GM12891 (cell line): Measurements from ENCODE around the gene SNPH.

Experiments
- DNase-seq: peaks from one replicate; pipeline ENCODE4 v3.0.0; 2011; ENCODE audit warnings: low spot score; ENCODE audit not compliant: insufficient read length
- FAIRE-seq: peaks from 2 replicates; lab custom pipeline; 2011; peaks lifted over from hg19 to GRCh38; lab: Jason Lieb, UNC
- PAX5 ChIP-seq: IDR thresholded peaks from 2 replicates; pipeline ENCODE4 v1.6.1; 2011; ENCODE audit warnings: low read length, moderate library complexity, mild to moderate bottlenecking; ENCODE audit not compliant: insufficient read depth, severe bottlenecking
- POLR2A ChIP-seq: IDR thresholded peaks from 2 replicates; pipeline ENCODE4 v1.6.1; 2011; ENCODE audit warnings: low read depth, low read length, control low read depth
- POLR2AphosphoS5 ChIP-seq: IDR thresholded peaks from 2 replicates; pipeline ENCODE4 v1.6.1; 2011; ENCODE audit warnings: low read depth, low read length, control low read depth
- POU2F2 ChIP-seq: IDR thresholded peaks from 2 replicates; pipeline ENCODE4 v1.6.1; 2011; ENCODE audit warnings: low read depth, mild to moderate bottlenecking, control low read depth, low read length, moderate library complexity
- SPI1 ChIP-seq: IDR thresholded peaks from 2 replicates; pipeline ENCODE4 v1.6.1; 2011; ENCODE audit warnings: low read depth, low read length, control low read depth
- TAF1 ChIP-seq: IDR thresholded peaks from 2 replicates; pipeline ENCODE4 v1.6.1; 2011; ENCODE audit warnings: low read depth, low read length, control low read depth

The SNPH gene

DNA sequence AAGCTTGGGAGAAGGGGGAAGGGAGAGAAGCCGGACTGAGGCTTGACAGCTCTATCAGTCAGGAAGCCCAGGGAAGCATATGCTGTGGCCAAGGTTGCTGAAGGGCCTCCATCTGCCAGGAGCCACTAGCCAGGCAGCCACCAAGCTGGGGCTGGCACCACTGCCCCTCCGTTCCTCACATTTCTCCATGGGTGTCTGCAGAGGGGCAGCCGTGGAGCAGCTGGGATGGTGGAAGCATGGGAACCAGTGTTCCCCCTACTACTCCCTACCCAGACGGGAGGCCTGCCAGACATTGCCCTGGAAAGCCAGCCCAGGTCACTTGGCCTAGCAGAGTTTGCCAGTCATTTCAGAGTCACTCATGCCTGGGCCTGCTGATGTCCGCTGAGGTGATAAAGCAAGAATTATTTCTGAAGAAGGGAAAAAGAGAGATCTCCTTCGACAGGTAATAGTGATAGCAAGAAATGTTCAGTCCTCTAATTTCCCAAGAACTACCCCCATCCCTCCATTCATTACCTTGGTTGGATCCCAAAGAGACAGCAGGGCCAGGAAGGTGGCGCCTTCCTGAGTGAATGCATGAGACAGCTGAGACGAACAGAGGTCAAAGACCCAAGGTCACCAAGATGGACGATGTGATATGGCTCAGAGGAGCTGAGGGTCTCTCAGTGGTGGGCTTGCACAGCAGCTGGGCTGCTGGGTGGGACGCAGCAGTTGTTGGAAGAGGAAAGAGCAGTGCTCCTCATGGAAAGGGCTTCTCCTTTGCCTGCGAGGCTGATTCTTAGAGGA, 21.9 kb downstream of the SNPH start:
- FAIRE-seq (no peak), DNase-seq (no peak)
- TF ChIP-seq POLR2AphosphoS5, result no peak
- no peak for TF ChIP-seq POU2F2
- no peak for TF ChIP-seq PAX5

DNA sequence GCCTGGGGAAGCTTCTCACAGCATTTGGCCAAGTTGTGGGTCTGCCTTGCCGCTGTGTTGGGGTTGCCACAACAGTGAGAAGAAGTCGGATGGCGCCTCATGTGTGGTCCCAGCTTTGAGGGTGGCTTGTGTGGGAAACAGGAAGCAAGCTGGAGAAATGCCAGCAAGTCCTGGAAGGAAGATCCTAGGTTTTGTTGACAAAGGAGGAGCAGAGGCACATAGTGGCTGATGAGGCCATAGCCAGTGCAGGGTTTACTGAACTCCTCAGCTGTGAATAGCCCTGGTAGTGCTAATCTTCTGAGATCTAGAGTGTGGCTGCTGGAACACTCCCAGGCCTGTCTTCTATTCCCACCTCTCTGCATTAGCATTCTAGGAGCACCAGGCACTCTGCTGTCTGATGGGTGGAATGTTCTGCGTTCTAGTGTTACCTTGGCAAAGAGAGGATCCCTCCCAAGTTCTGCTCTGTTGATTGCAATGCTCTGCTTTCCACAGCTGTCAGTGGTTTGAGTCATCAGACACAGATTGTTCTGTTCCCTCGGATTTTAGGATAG, 25.2 kb downstream of the SNPH start:
- DNase-seq (no peak), FAIRE-seq (no peak)
- no peak for TF ChIP-seq POLR2AphosphoS5
- no peak for TF ChIP-seq POU2F2
- no peak for TF ChIP-seq SPI1

DNA sequence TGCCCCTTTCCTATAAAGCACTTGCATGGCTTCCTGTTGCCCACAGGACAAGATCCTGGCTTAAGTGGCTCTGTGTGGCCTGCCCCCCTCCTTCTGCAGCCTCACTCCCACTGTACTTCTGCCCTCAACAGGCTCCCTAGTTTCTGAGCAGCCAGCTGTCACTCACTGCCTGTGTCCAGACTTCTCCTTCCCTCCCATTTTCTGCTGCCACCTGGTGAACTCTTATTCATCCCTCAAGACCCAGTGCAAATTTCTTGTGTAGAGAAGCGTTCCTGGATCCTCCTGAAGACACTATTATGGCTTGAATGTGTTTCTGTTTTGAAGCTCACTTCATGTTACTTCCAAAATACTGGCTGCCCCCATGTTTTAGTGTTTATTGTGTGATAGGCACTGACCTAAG, 26.5 kb downstream of the SNPH start:
- DNase-seq (no peak), FAIRE-seq (no peak)
- TF ChIP-seq PAX5 (no peak), POLR2AphosphoS5 (no peak), POU2F2 (no peak), SPI1 (no peak), POLR2A (no peak), TAF1 (no peak)

DNA sequence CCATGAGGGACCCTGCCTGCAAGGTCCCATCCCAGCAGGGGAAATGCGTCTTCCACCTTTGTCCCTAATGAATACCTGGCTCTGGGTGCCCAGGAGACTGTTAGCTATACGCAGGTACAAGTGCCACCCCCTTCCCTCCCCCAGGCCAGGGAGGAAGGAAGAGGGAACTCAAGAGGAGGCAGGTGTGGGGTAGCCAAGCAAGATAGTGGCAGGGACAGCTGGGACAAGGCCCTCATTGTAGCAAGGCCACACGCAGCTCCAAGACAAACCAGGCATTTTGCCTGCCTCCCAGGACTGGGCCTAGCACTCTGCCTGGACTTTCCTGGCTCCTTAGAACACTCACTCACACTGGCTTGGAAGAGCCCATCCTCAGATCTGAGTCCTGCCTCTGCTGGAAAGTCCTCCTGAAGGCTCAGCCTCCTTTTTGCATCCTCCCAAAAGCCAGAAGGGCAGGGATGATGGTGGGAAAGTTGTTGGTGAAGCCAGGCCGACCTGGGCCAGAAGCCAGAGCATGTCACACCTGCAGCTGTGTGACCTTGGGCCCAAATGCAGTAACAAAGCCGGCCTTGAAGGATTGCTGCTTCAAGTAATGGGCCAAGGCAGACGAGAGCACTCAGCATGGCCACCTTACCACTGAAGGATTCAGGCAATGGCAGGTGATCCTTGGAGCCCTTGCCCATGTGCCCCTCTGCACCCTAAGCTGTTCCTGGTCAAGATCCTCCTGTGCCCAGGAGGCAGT, 27.7 kb downstream of the SNPH start:
- DNase-seq, result no peak
- TF ChIP-seq SPI1, result no peak
- no peak for TF ChIP-seq PAX5
- no peak for TF ChIP-seq POU2F2
- no peak for FAIRE-seq

GRCh38 chr20:1294497-1294896, 28.4 kb downstream of the SNPH start:
- no peak for DNase-seq
- TF ChIP-seq POU2F2 (no peak), POLR2AphosphoS5 (no peak), TAF1 (no peak), SPI1 (no peak), PAX5 (no peak), POLR2A (no peak)
- FAIRE-seq, result no peak

GRCh38 chr20:1295276-1295930, 29.3 kb downstream of the SNPH start:
- FAIRE-seq, result no peak
- DNase-seq, result no peak
- TF ChIP-seq TAF1 (no peak), POLR2AphosphoS5 (no peak), SPI1 (no peak), POU2F2 (no peak), POLR2A (no peak), PAX5 (no peak)

DNA sequence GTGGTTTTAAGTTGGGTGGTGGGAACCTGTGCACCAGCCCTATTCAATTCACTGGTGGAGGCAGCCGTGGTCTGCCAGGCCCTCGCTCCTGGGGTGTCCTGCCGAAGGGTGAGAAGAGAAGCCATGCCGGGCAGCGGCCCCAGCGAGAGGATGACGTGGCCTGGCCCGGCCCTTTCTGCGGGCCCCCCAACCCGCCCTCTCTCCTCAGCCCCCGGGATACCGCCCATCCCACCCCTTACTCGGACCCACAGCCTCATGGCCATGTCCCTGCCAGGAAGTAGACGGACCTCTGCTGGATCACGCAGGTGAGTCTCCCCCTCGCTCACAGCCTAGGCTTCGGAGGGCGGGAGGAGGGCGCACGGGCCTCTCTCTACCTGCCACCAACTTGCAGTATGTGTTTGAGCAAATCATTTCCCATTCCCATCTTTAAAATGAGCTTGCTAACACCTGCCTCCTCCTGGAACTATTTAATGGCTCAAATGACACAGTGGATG, 30.1 kb downstream of the SNPH start:
- TF ChIP-seq TAF1, result no peak
- TF ChIP-seq SPI1, result no peak
- no peak for TF ChIP-seq POLR2AphosphoS5
- no peak for TF ChIP-seq POLR2A
- TF ChIP-seq PAX5, result no peak
- TF ChIP-seq POU2F2, result no peak
- no peak for FAIRE-seq

GRCh38 chr20:1296922-1297321, 30.8 kb downstream of the SNPH start:
- FAIRE-seq, result no peak
- no peak for DNase-seq
- TF ChIP-seq PAX5, result no peak
- TF ChIP-seq POLR2AphosphoS5, result no peak
- no peak for TF ChIP-seq SPI1
- TF ChIP-seq TAF1, result no peak
- TF ChIP-seq POU2F2, result no peak
- TF ChIP-seq POLR2A, result no peak

More for the DNA sequence above, 30.1 kb downstream of the SNPH start:
- DNase-seq, result no peak

DNA sequence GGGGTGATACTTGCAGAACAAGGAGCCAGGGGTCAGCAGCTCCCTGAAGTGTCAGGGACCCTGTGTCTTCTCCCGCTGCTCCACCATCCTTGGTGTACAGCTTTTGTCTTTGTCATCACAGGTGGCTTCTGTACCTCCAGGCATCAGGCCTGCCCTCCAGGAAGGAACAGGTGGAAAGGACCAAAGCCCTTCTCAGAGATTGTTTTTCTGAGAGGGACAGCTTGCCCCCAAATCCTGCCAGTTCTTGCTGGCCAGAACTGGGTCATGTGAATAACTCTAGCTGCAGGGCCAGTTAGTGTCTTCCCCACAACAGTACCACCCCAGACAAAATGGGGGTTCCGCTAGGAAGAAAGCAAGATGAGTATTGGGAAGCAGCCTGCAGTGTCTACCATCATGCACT, 31.4 kb downstream of the SNPH start:
- FAIRE-seq (no peak), DNase-seq (no peak)
- TF ChIP-seq SPI1 (no peak), POLR2A (no peak), TAF1 (no peak), POLR2AphosphoS5 (no peak), PAX5 (no peak), POU2F2 (no peak)
